CD14-positive monocyte (primary cell): ENCODE measurements around the gene METTL25B. TPM values are rescaled to one million over a fixed set of nuclear protein-coding genes. Genes with fewer than 3 reads are reported as not detected.

Experiments used
- DNase-seq, 3 donors: peaks; one replicate each; pipeline ENCODE4 v3.0.0-alpha.2; 2011 to 2022
- H2AFZ ChIP-seq: 2 replicates; pipeline ENCODE4 v1.6.0; 2012; ENCODE audit warnings: mild to moderate bottlenecking, low read depth, low read length, inconsistent platforms; ENCODE audit not compliant: insufficient read depth, poor library complexity, severe bottlenecking
- H3K27ac ChIP-seq, 2 donors: 1 replicate in 1 of 2; 2 replicates in 1 of 2; pipeline ENCODE4 v1.5.1; 2012 to 2013; ENCODE audit warnings: low read length in 2 of 2, control low read depth in 1 of 2, inconsistent platforms in 1 of 2, low read depth in 1 of 2, mild to moderate bottlenecking in 1 of 2
- H3K27me3 ChIP-seq, 2 donors: one replicate each; pipeline versions ENCODE4 v1.6.0 to v1.6.1; 2011 to 2013; ENCODE audit warnings: low read length in 2 of 2; ENCODE audit not compliant: control insufficient read depth in 2 of 2, insufficient read depth in 2 of 2
- H3K36me3 ChIP-seq, 2 donors: replicated peaks in 1 of 2; 1 replicate in 1 of 2; 2 replicates in 1 of 2; pipeline versions ENCODE4 v1.5.1 to v1.6.1; 2012 to 2013; ENCODE audit warnings: low read length in 2 of 2, control low read depth in 1 of 2, inconsistent platforms in 1 of 2, mild to moderate bottlenecking in 1 of 2; ENCODE audit not compliant: insufficient read depth in 2 of 2, control insufficient read depth in 1 of 2
- H3K4me1 ChIP-seq, 2 donors: 1 replicate in 1 of 2; 2 replicates in 1 of 2; pipeline versions ENCODE4 v1.5.1 to v1.6.1; 2012 to 2013; ENCODE audit warnings: low read length in 2 of 2, control low read depth in 1 of 2, inconsistent platforms in 1 of 2, mild to moderate bottlenecking in 1 of 2, moderate library complexity in 1 of 2; ENCODE audit not compliant: insufficient read depth in 2 of 2, control insufficient read depth in 1 of 2
- H3K4me2 ChIP-seq: replicated peaks from 2 replicates; pipeline ENCODE3; 2012; ENCODE audit warnings: low read length, moderate library complexity, mild to moderate bottlenecking; ENCODE audit not compliant: poor library complexity, severe bottlenecking; ENCODE audit errors: extremely low read depth
- H3K4me3 ChIP-seq, 3 experiments: fragments of 200-600 bp in 1 of 3; sonication (generic) in 1 of 3; replicated peaks in 1 of 3; 1 replicate in 2 of 3; 2 replicates in 1 of 3; pipeline ENCODE4 v1.5.1; 2011 to 2013; ENCODE audit warnings: low read length in 3 of 3, mild to moderate bottlenecking in 3 of 3, control low read depth in 2 of 3, low read depth in 2 of 3, inconsistent platforms in 1 of 3, moderate library complexity in 1 of 3
- H3K79me2 ChIP-seq: 2 replicates; pipeline ENCODE4 v1.6.0; 2012; ENCODE audit warnings: mild to moderate bottlenecking, control low read depth, inconsistent platforms, low read length, moderate library complexity; ENCODE audit not compliant: insufficient read depth
- H3K9ac ChIP-seq: 2 replicates; pipeline ENCODE4 v1.6.0; 2017; ENCODE audit warnings: low read length, mild to moderate bottlenecking; ENCODE audit not compliant: insufficient read depth, poor library complexity, severe bottlenecking
- H3K9me3 ChIP-seq, 2 donors: replicated peaks in 1 of 2; 1 replicate in 1 of 2; 2 replicates in 1 of 2; pipeline versions ENCODE4 v1.5.1 to v1.6.1; 2012 to 2013; ENCODE audit warnings: low read length in 2 of 2, control low read depth in 1 of 2; ENCODE audit not compliant: control insufficient read depth in 1 of 2, insufficient read depth in 1 of 2
- H4K20me1 ChIP-seq: 2 replicates; pipeline ENCODE4 v1.6.0; 2012; ENCODE audit warnings: mild to moderate bottlenecking, low read length, control low read depth, moderate library complexity; ENCODE audit not compliant: insufficient read depth
- H3K27ac Mint-ChIP-seq, 7 donors: one replicate each; pipeline ENCODE4 v1.8.0; 2020; ENCODE audit warnings: mild to moderate bottlenecking in 7 of 7, mixed read lengths in 7 of 7, moderate library complexity in 6 of 7, inconsistent platforms in 2 of 7
- H3K27me3 Mint-ChIP-seq, 3 donors: one replicate each; pipeline ENCODE4 v1.8.0; 2021 to 2022; ENCODE audit warnings: low read depth in 3 of 3, mild to moderate bottlenecking in 3 of 3, mixed read lengths in 3 of 3, moderate library complexity in 3 of 3, inconsistent platforms in 1 of 3
- H3K36me3 Mint-ChIP-seq, 2 donors: one replicate each; pipeline ENCODE4 v1.8.0; 2020; ENCODE audit warnings: mixed read lengths in 2 of 2, inconsistent platforms in 1 of 2, mild to moderate bottlenecking in 1 of 2
- H3K4me1 Mint-ChIP-seq: one replicate; pipeline ENCODE4 v1.8.0; 2020; ENCODE audit warnings: mild to moderate bottlenecking, mixed read lengths
- H3K4me3 Mint-ChIP-seq, 2 donors: one replicate each; pipeline ENCODE4 v1.8.0; 2020; ENCODE audit warnings: mild to moderate bottlenecking in 2 of 2, mixed read lengths in 2 of 2, moderate library complexity in 1 of 2
- H3K9me3 Mint-ChIP-seq, 7 donors: one replicate each; pipeline ENCODE4 v1.8.0; 2020 to 2022; ENCODE audit warnings: mixed read lengths in 7 of 7, mild to moderate bottlenecking in 6 of 7, moderate library complexity in 6 of 7, inconsistent platforms in 2 of 7
- WGBS: methylation state at CpG from one replicate; pipeline ENCODE4 v1.1.5; 2013; ENCODE audit warnings: missing lambda C conversion rate; ENCODE audit not compliant: insufficient coverage; 5-methylcytosine and 5-hydroxymethylcytosine counted together
- intact Hi-C, 2 donors: fragments of 100-400 bp; cut with micrococcal nuclease; formaldehyde crosslinking; loops; one replicate each; pipeline versions ENCODE4 v1.15.0 to v1.15.1; 2023
- polyA plus RNA-seq, 3 donors: library from polyadenylated mRNA; depleted of rRNA in 1 of 3; unstranded in 2 of 3; stranded (reverse) in 1 of 3; fragments of 300-500 nt in 2 of 3; fragments of >200 nt in 1 of 3; fragmentation: Illumina TruSeq in 2 of 3; gene quantifications; 1 replicate in 2 of 3; 2 replicates in 1 of 3; pipeline ENCODE4 v1.2.3, GENCODE V29; 2012 to 2021
- TF ChIP-seq, protein P1 (sequence below): fragments of 200-600 bp; IDR thresholded peaks from one replicate; pipeline ENCODE4 v1.8.0; 2022; ENCODE audit warnings: antibody characterized with exemption, mild to moderate bottlenecking

Gene METTL25B
- polyA plus RNA-seq, 3 donors = 4.6 to 49.3 (median 4.8) TPM

DNA sequence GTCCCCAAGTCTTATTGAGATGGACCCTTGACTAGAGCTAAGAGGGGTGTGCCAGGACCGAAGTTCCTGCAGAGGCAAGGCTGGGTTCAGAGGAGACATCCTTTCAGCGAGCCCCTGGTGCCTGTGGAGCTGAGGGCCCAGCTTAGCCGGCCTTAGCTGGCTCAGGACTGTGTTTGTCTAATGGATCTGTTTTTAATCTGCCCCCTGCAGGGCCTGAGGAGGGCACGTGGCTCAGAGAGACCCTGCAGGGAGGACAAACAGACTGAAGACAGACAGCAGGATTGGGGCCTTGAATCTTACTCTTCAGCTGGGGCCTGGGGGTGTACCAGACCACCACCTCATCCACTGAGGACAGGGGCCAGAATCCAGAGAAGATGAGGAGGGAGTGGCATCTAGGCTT, 24.5 kb upstream of the METTL25B start:
- peaks cover 44 to 77% of the 10 kb centered on the region in 2 donors for H3K27me3 ChIP-seq
- Mint-ChIP-seq H3K9me3 (peaks cover 0 to 25% (median 10%) of the 10 kb centered on the region in 7 donors), H3K27me3 (peaks cover 78 to 84% (median 84%) of the 10 kb centered on the region in 3 donors), H3K4me3 (peak overlapping the region in 1 of 2 donors; percentile 72), H3K4me1 (peaks cover 28% of the 10 kb centered on the region), H3K36me3 (peaks cover 0 to 8% of the 10 kb centered on the region in 2 donors), H3K27ac (no peak overlapping the region)
- peaks cover 20 to 22% of the 10 kb centered on the region in 2 donors for H3K4me1 ChIP-seq
- no peak overlapping the region for H3K4me3 ChIP-seq
- no peaks in the 10 kb centered on the region for H4K20me1 ChIP-seq
- 48% methylated on average over 4 of the region's 4 CpGs for WGBS
- H3K9ac ChIP-seq = no peak overlapping the region
- DNase-seq = no peak
- no peak overlapping the region for H3K27ac ChIP-seq
- H3K36me3 ChIP-seq = no peaks in the 10 kb centered on the region
- no peaks in the 10 kb centered on the region for H3K79me2 ChIP-seq
- intact Hi-C loops = no loop called here
- H3K9me3 ChIP-seq = peaks cover 0 to 15% of the 10 kb centered on the region in 2 donors
- TF ChIP-seq, protein P1, sequence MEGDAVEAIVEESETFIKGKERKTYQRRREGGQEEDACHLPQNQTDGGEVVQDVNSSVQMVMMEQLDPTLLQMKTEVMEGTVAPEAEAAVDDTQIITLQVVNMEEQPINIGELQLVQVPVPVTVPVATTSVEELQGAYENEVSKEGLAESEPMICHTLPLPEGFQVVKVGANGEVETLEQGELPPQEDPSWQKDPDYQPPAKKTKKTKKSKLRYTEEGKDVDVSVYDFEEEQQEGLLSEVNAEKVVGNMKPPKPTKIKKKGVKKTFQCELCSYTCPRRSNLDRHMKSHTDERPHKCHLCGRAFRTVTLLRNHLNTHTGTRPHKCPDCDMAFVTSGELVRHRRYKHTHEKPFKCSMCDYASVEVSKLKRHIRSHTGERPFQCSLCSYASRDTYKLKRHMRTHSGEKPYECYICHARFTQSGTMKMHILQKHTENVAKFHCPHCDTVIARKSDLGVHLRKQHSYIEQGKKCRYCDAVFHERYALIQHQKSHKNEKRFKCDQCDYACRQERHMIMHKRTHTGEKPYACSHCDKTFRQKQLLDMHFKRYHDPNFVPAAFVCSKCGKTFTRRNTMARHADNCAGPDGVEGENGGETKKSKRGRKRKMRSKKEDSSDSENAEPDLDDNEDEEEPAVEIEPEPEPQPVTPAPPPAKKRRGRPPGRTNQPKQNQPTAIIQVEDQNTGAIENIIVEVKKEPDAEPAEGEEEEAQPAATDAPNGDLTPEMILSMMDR = no peak
- H2AFZ ChIP-seq = no peak overlapping the region
- H3K4me2 ChIP-seq = no peak overlapping the region

DNA sequence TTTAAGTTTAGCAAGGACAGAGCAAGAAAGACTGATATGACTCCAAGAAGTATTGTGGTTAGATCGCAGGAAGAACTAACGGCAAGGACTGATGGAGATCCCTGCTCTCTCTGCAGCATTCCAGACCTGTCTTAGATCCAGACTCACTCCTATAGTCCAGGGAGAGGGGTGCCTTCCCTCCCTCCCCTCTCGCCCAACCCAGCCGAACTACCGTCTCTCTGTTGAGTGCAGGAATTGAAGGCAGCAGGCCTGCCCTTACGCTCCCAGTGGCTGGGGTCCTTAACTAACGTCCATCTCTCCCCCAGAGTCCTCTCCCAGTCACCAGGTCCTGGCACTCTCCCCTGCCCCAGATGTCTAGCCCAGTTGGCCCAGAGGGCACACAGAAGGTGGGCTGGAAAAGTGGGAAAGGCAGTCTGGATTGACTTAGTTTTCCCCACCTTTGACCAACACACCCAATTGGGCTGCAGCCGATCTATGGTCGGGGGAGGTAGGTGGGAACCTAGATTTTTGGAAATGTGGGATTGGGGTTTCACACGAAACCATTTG, 24.0 kb upstream of the METTL25B start:
- H3K27ac Mint-ChIP-seq = no peak overlapping the region
- H2AFZ ChIP-seq = no peak overlapping the region

More for the DNA sequence above, 24.0 kb upstream of the METTL25B start:
- peaks cover 0 to 8% of the 10 kb centered on the region in 2 donors for H3K36me3 Mint-ChIP-seq
- Histone ChIP-seq H3K27ac (no peak overlapping the region), H3K4me2 (no peak overlapping the region), H3K79me2 (no peaks in the 10 kb centered on the region), H3K4me1 (peaks cover 20 to 22% of the 10 kb centered on the region in 2 donors), H3K9ac (no peak overlapping the region), H4K20me1 (no peaks in the 10 kb centered on the region), H3K4me3 (no peak overlapping the region), H3K9me3 (peaks cover 0 to 15% of the 10 kb centered on the region in 2 donors), H3K36me3 (no peaks in the 10 kb centered on the region), H3K27me3 (peaks cover 44 to 74% of the 10 kb centered on the region in 2 donors)
- H3K4me1 Mint-ChIP-seq = peaks cover 28% of the 10 kb centered on the region
- peak overlapping the region in 1 of 2 donors; percentile 72 for H3K4me3 Mint-ChIP-seq
- peaks cover 0 to 25% (median 10%) of the 10 kb centered on the region in 7 donors for H3K9me3 Mint-ChIP-seq
- TF ChIP-seq, protein P1 = no peak
- 30% methylated on average over 2 of the region's 10 CpGs for WGBS
- DNase-seq = no peak
- intact Hi-C loops = no loop called here
- peaks cover 79 to 84% (median 81%) of the 10 kb centered on the region in 3 donors for H3K27me3 Mint-ChIP-seq
